ENCODE measurements around the gene RNF5.

DNA sequence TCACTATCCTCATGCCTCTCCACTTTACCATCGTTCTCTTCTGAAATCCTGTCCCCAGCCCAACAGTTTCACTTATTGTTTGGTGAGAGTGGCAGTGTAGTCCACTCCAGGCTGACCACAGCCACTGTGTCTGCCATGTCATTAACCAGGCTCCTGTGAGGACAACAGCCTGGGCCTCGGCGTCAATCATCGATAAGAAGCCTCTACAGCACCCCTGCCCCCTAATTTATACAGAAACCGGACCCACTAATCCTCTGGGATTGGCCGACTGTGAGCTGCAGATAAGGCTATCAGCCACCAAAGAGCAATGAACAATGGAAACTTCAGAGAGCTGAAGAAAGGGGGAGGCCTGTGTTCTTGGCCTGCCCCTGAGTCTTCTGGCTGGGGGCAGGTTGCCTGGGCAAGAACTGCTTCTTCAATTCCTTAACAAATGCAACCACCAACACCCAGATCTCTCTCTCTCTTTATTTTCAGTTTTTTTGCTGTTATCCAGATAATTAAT is 10.4 kb upstream of the RNF5 start:
- TF ChIP-seq, protein P1, sequence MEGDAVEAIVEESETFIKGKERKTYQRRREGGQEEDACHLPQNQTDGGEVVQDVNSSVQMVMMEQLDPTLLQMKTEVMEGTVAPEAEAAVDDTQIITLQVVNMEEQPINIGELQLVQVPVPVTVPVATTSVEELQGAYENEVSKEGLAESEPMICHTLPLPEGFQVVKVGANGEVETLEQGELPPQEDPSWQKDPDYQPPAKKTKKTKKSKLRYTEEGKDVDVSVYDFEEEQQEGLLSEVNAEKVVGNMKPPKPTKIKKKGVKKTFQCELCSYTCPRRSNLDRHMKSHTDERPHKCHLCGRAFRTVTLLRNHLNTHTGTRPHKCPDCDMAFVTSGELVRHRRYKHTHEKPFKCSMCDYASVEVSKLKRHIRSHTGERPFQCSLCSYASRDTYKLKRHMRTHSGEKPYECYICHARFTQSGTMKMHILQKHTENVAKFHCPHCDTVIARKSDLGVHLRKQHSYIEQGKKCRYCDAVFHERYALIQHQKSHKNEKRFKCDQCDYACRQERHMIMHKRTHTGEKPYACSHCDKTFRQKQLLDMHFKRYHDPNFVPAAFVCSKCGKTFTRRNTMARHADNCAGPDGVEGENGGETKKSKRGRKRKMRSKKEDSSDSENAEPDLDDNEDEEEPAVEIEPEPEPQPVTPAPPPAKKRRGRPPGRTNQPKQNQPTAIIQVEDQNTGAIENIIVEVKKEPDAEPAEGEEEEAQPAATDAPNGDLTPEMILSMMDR (IDR thresholded peaks at IDR 0.05; ENCODE audit: low read depth, low read length): no peak
- no peak for TF ChIP-seq POLR2A (IDR thresholded peaks at IDR 0.05; ENCODE audit: extremely low read depth, insufficient read length)
